SK-N-SH (cell line): ENCODE data around the gene SUFU. TPM values are rescaled to one million over a fixed set of nuclear protein-coding genes. Genes with fewer than 3 reads are reported as not detected.

Experiments
- CTCF ChIA-PET: fragments of 300-600, 350-600 bp; formaldehyde crosslinking; extraction: SDS; loops from one replicate; lab custom pipeline; 2021; lab: Yijun Ruan, JAX
- POLR2A ChIA-PET: fragments of 350-600 bp; sonication (Branson Sonifier 250); formaldehyde crosslinking; extraction: SDS; loops from one replicate; lab custom pipeline; 2020; ENCODE audit warnings: antibody characterized with exemption, inconsistent platforms; lab: Yijun Ruan, JAX
- DNase-seq: peaks from one replicate; pipeline ENCODE4 v3.0.0; 2012
- H2AFZ ChIP-seq: fragments of 200-600 bp; sonication (generic); 2 replicates; pipeline ENCODE4 v1.8.1; 2016; ENCODE audit warnings: antibody characterized with exemption, mild to moderate bottlenecking, low read depth
- H3F3A ChIP-seq: fragments of 200-600 bp; sonication (generic); replicated peaks from 2 replicates; pipeline ENCODE3; 2016; ENCODE audit warnings: antibody characterized with exemption, mild to moderate bottlenecking; ENCODE audit not compliant: insufficient read depth
- H3K27ac ChIP-seq, 2 experiments: fragments of 200-500 bp in 1 of 2; fragments of 200-600 bp in 1 of 2; sonication (Bioruptor generic) in 1 of 2; sonication (generic), shearing (Covaris generic) in 1 of 2; 2 replicates each; pipeline versions ENCODE4 v1.5.1 to v1.6.1; 2014 to 2016; ENCODE audit warnings: low read depth in 2 of 2, inconsistent platforms in 1 of 2, low read length in 1 of 2, mild to moderate bottlenecking in 1 of 2, mixed read lengths in 1 of 2
- H3K27me3 ChIP-seq: fragments of 200-600 bp; sonication (generic), shearing (Covaris generic); 2 replicates; pipeline ENCODE4 v1.6.1; 2016; ENCODE audit warnings: mixed run types; ENCODE audit not compliant: insufficient read depth
- H3K36me3 ChIP-seq, 2 experiments: fragments of 200-500 bp in 1 of 2; fragments of 200-600 bp in 1 of 2; sonication (Bioruptor generic) in 1 of 2; sonication (generic) in 1 of 2; replicated peaks in 1 of 2; 2 replicates each; pipeline versions ENCODE3 to v1.5.1; 2014 to 2016; ENCODE audit warnings: low read length in 1 of 2, mild to moderate bottlenecking in 1 of 2; ENCODE audit not compliant: insufficient read depth in 2 of 2, control insufficient read depth in 1 of 2
- H3K4me1 ChIP-seq, 2 experiments: fragments of 200-500 bp in 1 of 2; fragments of 200-600 bp in 1 of 2; sonication (Bioruptor generic) in 1 of 2; sonication (generic), shearing (Covaris generic) in 1 of 2; 2 replicates each; pipeline versions ENCODE4 v1.5.1 to v1.6.1; 2014 to 2016; ENCODE audit warnings: low read depth in 1 of 2, low read length in 1 of 2, mixed run types in 1 of 2; ENCODE audit not compliant: insufficient read depth in 2 of 2, control insufficient read depth in 1 of 2
- H3K4me2 ChIP-seq: fragments of 200-600 bp; sonication (generic), shearing (Covaris generic); 2 replicates; pipeline ENCODE4 v1.6.1; 2017; ENCODE audit warnings: mixed run types
- H3K4me3 ChIP-seq, 2 experiments: fragments of 200-500 bp in 1 of 2; fragments of 200-600 bp in 1 of 2; sonication (Bioruptor generic) in 1 of 2; sonication (generic), shearing (Covaris generic) in 1 of 2; 2 replicates each; pipeline versions ENCODE4 v1.5.1 to v1.8.1; 2014 to 2016; ENCODE audit warnings: low read depth in 2 of 2, inconsistent platforms in 1 of 2, low read length in 1 of 2, mild to moderate bottlenecking in 1 of 2, mixed read lengths in 1 of 2, moderate library complexity in 1 of 2
- H3K79me2 ChIP-seq: fragments of 200-600 bp; sonication (generic); 2 replicates; pipeline ENCODE4 v1.8.1; 2017; ENCODE audit warnings: mild to moderate bottlenecking; ENCODE audit not compliant: insufficient read depth
- H3K9ac ChIP-seq: fragments of 200-600 bp; sonication (generic); 2 replicates; pipeline ENCODE4 v1.6.1; 2017; ENCODE audit warnings: mixed run types
- H3K9me2 ChIP-seq: fragments of 200-600 bp; sonication (generic); 2 replicates; pipeline ENCODE4 v1.6.1; 2017; ENCODE audit warnings: mixed run types
- H3K9me3 ChIP-seq: fragments of 200-600 bp; sonication (generic); 2 replicates; pipeline ENCODE4 v1.6.1; 2017; ENCODE audit warnings: mixed run types, mild to moderate bottlenecking, moderate library complexity
- H4K20me1 ChIP-seq: fragments of 200-600 bp; sonication (generic); 2 replicates; pipeline ENCODE4 v1.6.1; 2017; ENCODE audit warnings: mild to moderate bottlenecking, mixed run types; ENCODE audit not compliant: insufficient read depth
- CHD2 ChIP-seq: fragments of 150-350 bp; IDR thresholded peaks from 2 replicates; pipeline ENCODE4 v1.6.1; 2018; ENCODE audit warnings: low read length; ENCODE audit not compliant: partially characterized antibody
- ELF1 ChIP-seq: IDR thresholded peaks from 2 replicates; pipeline ENCODE4 v1.4.0; 2012
- EP300 ChIP-seq, 2 experiments: IDR thresholded peaks; 2 replicates each; pipeline versions ENCODE4 v1.4.0 to v1.6.1; 2012; ENCODE audit warnings: borderline replicate concordance in 1 of 2, low read depth in 1 of 2, low read length in 1 of 2
- IRF3 ChIP-seq: fragments of 150-350 bp; IDR thresholded peaks from 2 replicates; pipeline ENCODE4 v1.6.1; 2016; ENCODE audit warnings: mild to moderate bottlenecking, low read depth, low read length
- MEF2A ChIP-seq: IDR thresholded peaks from 2 replicates; pipeline ENCODE4 v1.4.0; 2012; ENCODE audit warnings: low read depth, borderline replicate concordance
- POLR2AphosphoS5 ChIP-seq: IDR thresholded peaks from 2 replicates; pipeline ENCODE4 v1.6.1; 2012; ENCODE audit warnings: low read depth, low read length
- RCOR1 ChIP-seq: fragments of 150-350 bp; IDR thresholded peaks from 2 replicates; pipeline ENCODE4 v1.6.1; 2017; ENCODE audit warnings: antibody characterized with exemption, low read length
- SIN3A ChIP-seq: IDR thresholded peaks from 2 replicates; pipeline ENCODE4 v1.6.1; 2012; ENCODE audit warnings: low read depth, mild to moderate bottlenecking, low read length, moderate library complexity, borderline replicate concordance
- TAF1 ChIP-seq: IDR thresholded peaks from 2 replicates; pipeline ENCODE4 v1.6.1; 2012; ENCODE audit warnings: low read depth, mild to moderate bottlenecking, low read length, moderate library complexity, borderline replicate concordance
- USF2 ChIP-seq: fragments of 150-350 bp; IDR thresholded peaks from 2 replicates; pipeline ENCODE4 v1.6.1; 2017; ENCODE audit warnings: antibody characterized with exemption, low read length, low read depth, borderline replicate concordance
- YY1 ChIP-seq: IDR thresholded peaks from 2 replicates; pipeline ENCODE4 v1.4.0; 2012; ENCODE audit warnings: low read depth, mild to moderate bottlenecking
- ZBTB33 ChIP-seq: IDR thresholded peaks from 2 replicates; pipeline ENCODE4 v1.4.0; 2012; ENCODE audit warnings: low read depth, borderline replicate concordance
- WGBS: methylation state at CpG from one replicate; pipeline ENCODE4 v1.1.6; 2017; ENCODE audit warnings: low lambda C conversion rate; 5-methylcytosine and 5-hydroxymethylcytosine counted together
- polyA plus RNA-seq, 3 experiments: library from polyadenylated mRNA; depleted of rRNA; stranded (reverse); fragments of >200 nt; gene quantifications; 2 replicates each; pipeline ENCODE4 v1.2.3, GENCODE V29; 2012

The SUFU gene
- polyA plus RNA-seq, 1 of the 3 experiments (the other 2 are of a cell fraction): 5.7 TPM

GRCh38 chr10:102642736-102643335 is 139.1 kb downstream of the SUFU start:
- H2AFZ ChIP-seq: peak overlapping the region; percentile 61; the same call in 1 of the 2 replicates
- H3K27me3 ChIP-seq: no peaks in the 10 kb centered on the region
- ChIA-PET POLR2A (interaction anchor here (1.0 to 2.2 kb wide), 8 partner anchors 9 to 71 kb away, joined by 3 to 34 read pairs (median 5); partner anchors contain the start of genes ARL3 and SFXN2), CTCF (interaction anchor here (1.1 to 1.5 kb wide), 4 partner anchors 15 to 139 kb away, joined by 3 to 9 read pairs (median 3); partner anchors contain the start of gene SUFU)
- H3K4me3 ChIP-seq: peak overlapping the region; percentile 56 to 99
- H3K9ac ChIP-seq: peak overlapping the region; percentile 99
- TF ChIP-seq YY1: peak; percentile 73
- TF ChIP-seq ZBTB33: 0 out of 2 replicates have a peak, but pooled peaks have one; percentile 9
- TF ChIP-seq EP300 (IDR thresholded peaks at IDR 0.05; ENCODE audit: borderline replicate concordance in 1 of 2, low read depth in 1 of 2, low read length in 1 of 2): 0 out of 4 replicates have a peak, but pooled peaks of 1 of the 2 experiments have one; percentile 3
- no peak for TF ChIP-seq ELF1
- no peaks in the 10 kb centered on the region for H3K9me3 ChIP-seq
- peaks cover 11 to 20% of the 10 kb centered on the region in 2 experiments for H3K4me1 ChIP-seq
- H3K79me2 ChIP-seq: peaks cover 49% of the 10 kb centered on the region
- H4K20me1 ChIP-seq: peaks cover 28% of the 10 kb centered on the region
- H3K9me2 ChIP-seq: no peaks in the 10 kb centered on the region
- peak; percentile 62 for DNase-seq
- H3K4me2 ChIP-seq: peak overlapping the region; percentile 98
- H3K36me3 ChIP-seq: peaks cover 0 to 4% of the 10 kb centered on the region in 2 experiments
- 1% methylated on average over 41 of the region's 45 CpGs for WGBS
- peak overlapping the region; percentile 92 to 93 for H3K27ac ChIP-seq
- peaks cover 31% of the 10 kb centered on the region for H3F3A ChIP-seq

- Histone ChIP-seq H3K9me2 (no peaks in the 10 kb centered on the region), H3K36me3 (peaks cover 0 to 4% of the 10 kb centered on the region in 2 experiments), H3K27me3 (no peaks in the 10 kb centered on the region), H3K9me3 (no peaks in the 10 kb centered on the region), H4K20me1 (peaks cover 34% of the 10 kb centered on the region), H3K4me3 (peak overlapping the region; percentile 56 to 99), H3K79me2 (peaks cover 56% of the 10 kb centered on the region), H3K9ac (peak overlapping the region; percentile 99), H3K4me2 (peak overlapping the region; percentile 98), H3K27ac (peak overlapping the region; percentile 92 to 93), H3F3A (peaks cover 31% of the 10 kb centered on the region), H2AFZ (no peak overlapping the region; the same call in 1 of the 2 replicates), H3K4me1 (peaks cover 18 to 27% of the 10 kb centered on the region in 2 experiments)
- under 1% methylated on average over 50 of the region's 76 CpGs for WGBS
- DNase-seq: peak; percentile 76
- ChIA-PET CTCF (interaction anchor here (1.1 to 4.7 kb wide), 11 partner anchors 13 to 139 kb away, joined by 3 to 56 read pairs (median 6); partner anchors contain the start of genes ARL3, SFXN2 and SUFU), POLR2A (interaction anchor here (1.4 to 3.5 kb wide), 5 partner anchors 12 to 71 kb away, joined by 3 to 34 read pairs (median 13); partner anchors contain the start of genes ARL3 and SFXN2)
- peak; percentile 32; the same call in 1 of the 2 replicates for TF ChIP-seq POLR2AphosphoS5
- 0 out of 2 replicates have a peak, but pooled peaks have one; percentile 39 for TF ChIP-seq SIN3A
- no peak for TF ChIP-seq IRF3
- no peak for TF ChIP-seq RCOR1
- TF ChIP-seq CHD2: no peak
- TF ChIP-seq TAF1: peak; percentile 52
- TF ChIP-seq MEF2A: peak; percentile 11; the same call in 1 of the 2 replicates
- TF ChIP-seq USF2: no peak
Measured at GRCh38 chr10:102643336-102644065, 139.7 kb downstream of the SUFU start.
